ENCODE results near the gene TMX1.

The TMX1 gene

DNA sequence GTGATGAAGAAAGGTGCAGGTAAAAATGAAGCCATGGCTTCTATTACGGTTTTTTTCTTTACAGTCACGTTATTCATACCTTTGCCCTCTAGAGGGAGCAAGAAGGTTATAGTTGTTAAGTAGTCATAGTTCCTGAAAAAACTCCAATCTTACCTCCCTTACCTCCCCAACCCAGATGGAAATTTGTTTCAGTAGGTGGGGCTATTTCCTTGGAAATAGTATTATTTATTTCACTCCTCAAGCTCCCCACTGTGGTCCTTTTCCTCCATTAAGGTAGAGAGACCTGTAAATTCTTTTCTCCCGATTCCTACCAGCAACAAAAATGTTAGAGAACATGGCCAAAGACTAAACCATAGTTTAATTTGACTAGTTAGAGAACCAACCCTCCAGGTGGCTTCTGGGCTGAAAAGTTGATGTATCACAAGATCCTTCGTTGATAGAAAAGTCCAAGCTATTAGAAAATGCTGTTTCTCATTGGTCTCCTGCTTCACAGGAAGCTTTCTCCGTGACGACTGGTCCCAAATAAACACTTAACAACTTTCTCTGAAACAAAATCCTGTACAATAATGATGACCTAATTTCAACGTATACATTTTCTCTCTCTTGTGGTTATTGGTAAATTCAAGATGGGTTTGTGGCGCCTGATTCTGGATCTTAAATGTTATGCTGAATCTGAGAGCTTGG is 43.5 kb downstream of the TMX1 start:
- H3K27ac ChIP-seq (ENCODE audit: extremely low read depth, low read depth, low read length), result no peak overlapping the region
- ChIA-PET CTCF (interaction anchor here (0.6 to 11.0 kb wide), 50 partner anchors 8 to 860 kb away, joined by 3 to 228 read pairs (median 4); partner anchors contain the start of gene FRMD6), POLR2A (interaction anchor here (1.1 to 1.2 kb wide), 2 partner anchors 368 to 492 kb away, joined by 3 read pairs; partner anchors contain the start of gene FRMD6)
- TF ChIP-seq ZBTB20 (tag by site-specific recombination; IDR thresholded peaks at IDR 0.05) (no peak), ZFHX2 (tag by site-specific recombination; conservative IDR thresholded peaks at IDR 0.05) (no peak), MZF1 (tag by site-specific recombination; IDR thresholded peaks at IDR 0.05; ENCODE audit: borderline replicate concordance) (no peak), ZNF701 (tag by site-specific recombination; IDR thresholded peaks at IDR 0.05) (no peak), ZNF654 (tag by site-specific recombination; IDR thresholded peaks at IDR 0.05; ENCODE audit: low read depth) (peak; percentile 68), KLF9 (tag by site-specific recombination; IDR thresholded peaks at IDR 0.05; ENCODE audit: low read depth) (no peak), ZNF560 (tag by site-specific recombination; IDR thresholded peaks at IDR 0.05; ENCODE audit: borderline replicate concordance) (no peak), ZNF670 (tag by site-specific recombination; IDR thresholded peaks at IDR 0.05; ENCODE audit: low read depth) (no peak), ZSCAN16 (tag by site-specific recombination; IDR thresholded peaks at IDR 0.05) (no peak), ZFP41 (tag by site-specific recombination; IDR thresholded peaks at IDR 0.05; ENCODE audit: borderline replicate concordance) (no peak), ZNF660 (tag by site-specific recombination; IDR thresholded peaks at IDR 0.05) (peak; percentile 77; the same call in 1 of the 2 replicates)
- TF ChIP-seq, protein P1, sequence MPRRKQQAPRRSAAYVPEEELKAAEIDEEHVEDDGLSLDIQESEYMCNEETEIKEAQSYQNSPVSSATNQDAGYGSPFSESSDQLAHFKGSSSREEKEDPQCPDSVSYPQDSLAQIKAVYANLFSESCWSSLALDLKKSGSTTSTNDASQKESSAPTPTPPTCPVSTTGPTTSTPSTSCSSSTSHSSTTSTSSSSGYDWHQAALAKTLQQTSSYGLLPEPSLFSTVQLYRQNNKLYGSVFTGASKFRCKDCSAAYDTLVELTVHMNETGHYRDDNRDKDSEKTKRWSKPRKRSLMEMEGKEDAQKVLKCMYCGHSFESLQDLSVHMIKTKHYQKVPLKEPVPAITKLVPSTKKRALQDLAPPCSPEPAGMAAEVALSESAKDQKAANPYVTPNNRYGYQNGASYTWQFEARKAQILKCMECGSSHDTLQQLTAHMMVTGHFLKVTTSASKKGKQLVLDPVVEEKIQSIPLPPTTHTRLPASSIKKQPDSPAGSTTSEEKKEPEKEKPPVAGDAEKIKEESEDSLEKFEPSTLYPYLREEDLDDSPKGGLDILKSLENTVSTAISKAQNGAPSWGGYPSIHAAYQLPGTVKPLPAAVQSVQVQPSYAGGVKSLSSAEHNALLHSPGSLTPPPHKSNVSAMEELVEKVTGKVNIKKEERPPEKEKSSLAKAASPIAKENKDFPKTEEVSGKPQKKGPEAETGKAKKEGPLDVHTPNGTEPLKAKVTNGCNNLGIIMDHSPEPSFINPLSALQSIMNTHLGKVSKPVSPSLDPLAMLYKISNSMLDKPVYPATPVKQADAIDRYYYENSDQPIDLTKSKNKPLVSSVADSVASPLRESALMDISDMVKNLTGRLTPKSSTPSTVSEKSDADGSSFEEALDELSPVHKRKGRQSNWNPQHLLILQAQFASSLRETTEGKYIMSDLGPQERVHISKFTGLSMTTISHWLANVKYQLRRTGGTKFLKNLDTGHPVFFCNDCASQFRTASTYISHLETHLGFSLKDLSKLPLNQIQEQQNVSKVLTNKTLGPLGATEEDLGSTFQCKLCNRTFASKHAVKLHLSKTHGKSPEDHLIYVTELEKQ (tag by site-specific recombination; IDR thresholded peaks at IDR 0.05; ENCODE audit: borderline replicate concordance), result no peak
- TF ChIP-seq, protein P2, sequence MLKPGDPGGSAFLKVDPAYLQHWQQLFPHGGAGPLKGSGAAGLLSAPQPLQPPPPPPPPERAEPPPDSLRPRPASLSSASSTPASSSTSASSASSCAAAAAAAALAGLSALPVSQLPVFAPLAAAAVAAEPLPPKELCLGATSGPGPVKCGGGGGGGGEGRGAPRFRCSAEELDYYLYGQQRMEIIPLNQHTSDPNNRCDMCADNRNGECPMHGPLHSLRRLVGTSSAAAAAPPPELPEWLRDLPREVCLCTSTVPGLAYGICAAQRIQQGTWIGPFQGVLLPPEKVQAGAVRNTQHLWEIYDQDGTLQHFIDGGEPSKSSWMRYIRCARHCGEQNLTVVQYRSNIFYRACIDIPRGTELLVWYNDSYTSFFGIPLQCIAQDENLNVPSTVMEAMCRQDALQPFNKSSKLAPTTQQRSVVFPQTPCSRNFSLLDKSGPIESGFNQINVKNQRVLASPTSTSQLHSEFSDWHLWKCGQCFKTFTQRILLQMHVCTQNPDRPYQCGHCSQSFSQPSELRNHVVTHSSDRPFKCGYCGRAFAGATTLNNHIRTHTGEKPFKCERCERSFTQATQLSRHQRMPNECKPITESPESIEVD (tag by site-specific recombination; IDR thresholded peaks at IDR 0.05), result no peak
- TF ChIP-seq, protein P3, sequence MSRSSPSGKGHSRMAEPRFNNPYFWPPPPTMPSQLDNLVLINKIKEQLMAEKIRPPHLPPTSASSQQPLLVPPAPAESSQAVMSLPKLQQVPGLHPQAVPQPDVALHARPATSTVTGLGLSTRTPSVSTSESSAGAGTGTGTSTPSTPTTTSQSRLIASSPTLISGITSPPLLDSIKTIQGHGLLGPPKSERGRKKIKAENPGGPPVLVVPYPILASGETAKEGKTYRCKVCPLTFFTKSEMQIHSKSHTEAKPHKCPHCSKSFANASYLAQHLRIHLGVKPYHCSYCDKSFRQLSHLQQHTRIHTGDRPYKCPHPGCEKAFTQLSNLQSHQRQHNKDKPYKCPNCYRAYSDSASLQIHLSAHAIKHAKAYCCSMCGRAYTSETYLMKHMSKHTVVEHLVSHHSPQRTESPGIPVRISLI (tag by site-specific recombination; IDR thresholded peaks at IDR 0.05), result peak; percentile 78
- TF ChIP-seq, protein P4, sequence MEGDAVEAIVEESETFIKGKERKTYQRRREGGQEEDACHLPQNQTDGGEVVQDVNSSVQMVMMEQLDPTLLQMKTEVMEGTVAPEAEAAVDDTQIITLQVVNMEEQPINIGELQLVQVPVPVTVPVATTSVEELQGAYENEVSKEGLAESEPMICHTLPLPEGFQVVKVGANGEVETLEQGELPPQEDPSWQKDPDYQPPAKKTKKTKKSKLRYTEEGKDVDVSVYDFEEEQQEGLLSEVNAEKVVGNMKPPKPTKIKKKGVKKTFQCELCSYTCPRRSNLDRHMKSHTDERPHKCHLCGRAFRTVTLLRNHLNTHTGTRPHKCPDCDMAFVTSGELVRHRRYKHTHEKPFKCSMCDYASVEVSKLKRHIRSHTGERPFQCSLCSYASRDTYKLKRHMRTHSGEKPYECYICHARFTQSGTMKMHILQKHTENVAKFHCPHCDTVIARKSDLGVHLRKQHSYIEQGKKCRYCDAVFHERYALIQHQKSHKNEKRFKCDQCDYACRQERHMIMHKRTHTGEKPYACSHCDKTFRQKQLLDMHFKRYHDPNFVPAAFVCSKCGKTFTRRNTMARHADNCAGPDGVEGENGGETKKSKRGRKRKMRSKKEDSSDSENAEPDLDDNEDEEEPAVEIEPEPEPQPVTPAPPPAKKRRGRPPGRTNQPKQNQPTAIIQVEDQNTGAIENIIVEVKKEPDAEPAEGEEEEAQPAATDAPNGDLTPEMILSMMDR (tag by site-specific recombination; IDR thresholded peaks at IDR 0.05), result peak; percentile 69
- no peak overlapping the region for H3K4me3 ChIP-seq (ENCODE audit: low read depth, low read length)
- no peaks in the 10 kb centered on the region for H3K36me3 ChIP-seq (ENCODE audit: control insufficient read depth in 2 of 2, insufficient read depth in 1 of 2, low read length in 2 of 2)
- no peaks in the 10 kb centered on the region; the same call in 1 of the 2 replicates for H3K4me1 ChIP-seq (ENCODE audit: control insufficient read depth, insufficient read depth, low read length)
- H3K9me3 ChIP-seq (ENCODE audit: control insufficient read depth, insufficient read depth, low read depth, low read length), result no peaks in the 10 kb centered on the region

DNA sequence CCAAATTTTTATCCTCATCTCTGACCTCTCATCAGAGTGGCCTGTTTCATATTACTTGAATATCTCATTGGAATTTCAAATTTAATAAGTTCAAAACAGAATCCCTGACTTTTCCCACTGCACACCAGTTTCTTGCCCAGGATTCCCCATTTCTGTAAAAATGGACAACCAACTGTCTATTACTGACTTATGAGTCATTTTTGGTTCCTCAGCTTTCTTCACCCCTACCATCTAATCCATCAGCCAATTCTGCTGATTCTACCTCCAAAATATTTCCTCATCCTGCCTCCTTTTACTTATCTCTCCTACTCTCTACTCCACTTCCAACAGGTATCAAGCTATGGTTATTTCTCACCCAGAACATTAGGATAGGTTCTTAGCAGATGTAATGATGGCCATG is 44.2 kb downstream of the TMX1 start:
- ChIA-PET POLR2A (interaction anchor here (1.1 kb wide), 1 partner anchor 491 kb away, joined by 3 read pairs; no protein-coding TSS in a partner anchor), CTCF (interaction anchor here (0.6 to 11.0 kb wide), 29 partner anchors 8 to 859 kb away, joined by 3 to 228 read pairs (median 4); partner anchors contain the start of gene FRMD6)
- Histone ChIP-seq H3K4me3 (ENCODE audit: low read depth, low read length) (no peak overlapping the region), H3K9me3 (ENCODE audit: control insufficient read depth, insufficient read depth, low read depth, low read length) (no peaks in the 10 kb centered on the region), H3K36me3 (ENCODE audit: control insufficient read depth in 2 of 2, insufficient read depth in 1 of 2, low read length in 2 of 2) (no peaks in the 10 kb centered on the region), H3K4me1 (ENCODE audit: control insufficient read depth, insufficient read depth, low read length) (no peaks in the 10 kb centered on the region; the same call in 1 of the 2 replicates), H3K27ac (ENCODE audit: extremely low read depth, low read depth, low read length) (no peak overlapping the region)
- no peak for TF ChIP-seq HOXC10 (CRISPR knock-in tag; IDR thresholded peaks at IDR 0.05)
- no peak for TF ChIP-seq ZNF354C (tag by site-specific recombination; IDR thresholded peaks at IDR 0.05; ENCODE audit: borderline replicate concordance, low read depth)
- TF ChIP-seq ZNF701 (tag by site-specific recombination; IDR thresholded peaks at IDR 0.05), result no peak
- no peak for TF ChIP-seq GLIS1 (tag by site-specific recombination; IDR thresholded peaks at IDR 0.05)
- no peak for TF ChIP-seq ZNF157 (tag by site-specific recombination; IDR thresholded peaks at IDR 0.05)
- TF ChIP-seq MEIS1 (CRISPR knock-in tag; IDR thresholded peaks at IDR 0.05; ENCODE audit: borderline replicate concordance), result no peak
- TF ChIP-seq ZNF121 (tag by site-specific recombination; IDR thresholded peaks at IDR 0.05), result no peak
- no peak for TF ChIP-seq ZNF221 (tag by site-specific recombination; IDR thresholded peaks at IDR 0.05; ENCODE audit: borderline replicate concordance)
- TF ChIP-seq, protein P5, sequence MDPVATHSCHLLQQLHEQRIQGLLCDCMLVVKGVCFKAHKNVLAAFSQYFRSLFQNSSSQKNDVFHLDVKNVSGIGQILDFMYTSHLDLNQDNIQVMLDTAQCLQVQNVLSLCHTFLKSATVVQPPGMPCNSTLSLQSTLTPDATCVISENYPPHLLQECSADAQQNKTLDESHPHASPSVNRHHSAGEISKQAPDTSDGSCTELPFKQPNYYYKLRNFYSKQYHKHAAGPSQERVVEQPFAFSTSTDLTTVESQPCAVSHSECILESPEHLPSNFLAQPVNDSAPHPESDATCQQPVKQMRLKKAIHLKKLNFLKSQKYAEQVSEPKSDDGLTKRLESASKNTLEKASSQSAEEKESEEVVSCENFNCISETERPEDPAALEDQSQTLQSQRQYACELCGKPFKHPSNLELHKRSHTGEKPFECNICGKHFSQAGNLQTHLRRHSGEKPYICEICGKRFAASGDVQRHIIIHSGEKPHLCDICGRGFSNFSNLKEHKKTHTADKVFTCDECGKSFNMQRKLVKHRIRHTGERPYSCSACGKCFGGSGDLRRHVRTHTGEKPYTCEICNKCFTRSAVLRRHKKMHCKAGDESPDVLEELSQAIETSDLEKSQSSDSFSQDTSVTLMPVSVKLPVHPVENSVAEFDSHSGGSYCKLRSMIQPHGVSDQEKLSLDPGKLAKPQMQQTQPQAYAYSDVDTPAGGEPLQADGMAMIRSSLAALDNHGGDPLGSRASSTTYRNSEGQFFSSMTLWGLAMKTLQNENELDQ (tag by site-specific recombination; IDR thresholded peaks at IDR 0.05; ENCODE audit: low read depth), result no peak

Measured in HEK293 (cell line).